ENCODE results near the gene ERO1A. TPM values are rescaled to one million over a fixed set of nuclear protein-coding genes. Genes with fewer than 3 reads are reported as not detected.

ERO1A gene, protein sequence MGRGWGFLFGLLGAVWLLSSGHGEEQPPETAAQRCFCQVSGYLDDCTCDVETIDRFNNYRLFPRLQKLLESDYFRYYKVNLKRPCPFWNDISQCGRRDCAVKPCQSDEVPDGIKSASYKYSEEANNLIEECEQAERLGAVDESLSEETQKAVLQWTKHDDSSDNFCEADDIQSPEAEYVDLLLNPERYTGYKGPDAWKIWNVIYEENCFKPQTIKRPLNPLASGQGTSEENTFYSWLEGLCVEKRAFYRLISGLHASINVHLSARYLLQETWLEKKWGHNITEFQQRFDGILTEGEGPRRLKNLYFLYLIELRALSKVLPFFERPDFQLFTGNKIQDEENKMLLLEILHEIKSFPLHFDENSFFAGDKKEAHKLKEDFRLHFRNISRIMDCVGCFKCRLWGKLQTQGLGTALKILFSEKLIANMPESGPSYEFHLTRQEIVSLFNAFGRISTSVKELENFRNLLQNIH
- total RNA-seq (2022; extraction: Qiagen RNA extraction): 41.2 to 55.5 TPM (median 51.2 TPM) in 5 replicates

DNA sequence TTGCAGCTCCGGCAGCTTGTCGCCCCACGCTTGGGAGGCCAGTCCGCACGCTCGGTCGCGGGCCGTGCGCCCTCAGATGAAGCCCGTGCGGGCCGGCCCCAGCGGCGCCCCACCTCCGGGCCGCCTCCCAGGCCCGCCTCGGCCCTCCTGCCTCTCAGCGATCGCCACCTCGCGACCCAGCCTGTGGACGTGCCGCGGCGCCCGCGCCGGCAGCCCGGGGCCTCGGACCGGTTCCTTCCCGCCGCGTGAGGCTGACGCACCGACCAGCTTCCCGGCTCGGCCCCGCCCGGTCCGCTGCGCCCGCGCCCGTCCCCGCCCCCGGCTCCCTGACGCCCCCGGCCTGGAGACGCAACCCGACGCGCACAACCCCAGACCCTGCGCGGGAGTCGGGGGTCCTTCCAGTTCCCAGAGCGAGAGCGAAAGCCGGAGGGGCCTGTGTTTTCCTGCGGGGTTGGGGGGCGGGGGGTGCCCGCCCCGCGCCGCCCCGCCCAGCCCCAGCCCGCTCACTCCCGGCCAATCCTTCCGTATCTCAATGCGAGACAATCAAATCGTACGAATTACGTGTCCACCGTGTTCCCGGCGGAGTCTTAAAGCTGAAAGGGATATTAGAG lies at the start of gene ERO1A:
Gene ERO1A, minus strand, starts transcription at position 78 of the 611 bp plus-strand sequence. Its CDS starts 77 bp downstream, at position 1.

DNA sequence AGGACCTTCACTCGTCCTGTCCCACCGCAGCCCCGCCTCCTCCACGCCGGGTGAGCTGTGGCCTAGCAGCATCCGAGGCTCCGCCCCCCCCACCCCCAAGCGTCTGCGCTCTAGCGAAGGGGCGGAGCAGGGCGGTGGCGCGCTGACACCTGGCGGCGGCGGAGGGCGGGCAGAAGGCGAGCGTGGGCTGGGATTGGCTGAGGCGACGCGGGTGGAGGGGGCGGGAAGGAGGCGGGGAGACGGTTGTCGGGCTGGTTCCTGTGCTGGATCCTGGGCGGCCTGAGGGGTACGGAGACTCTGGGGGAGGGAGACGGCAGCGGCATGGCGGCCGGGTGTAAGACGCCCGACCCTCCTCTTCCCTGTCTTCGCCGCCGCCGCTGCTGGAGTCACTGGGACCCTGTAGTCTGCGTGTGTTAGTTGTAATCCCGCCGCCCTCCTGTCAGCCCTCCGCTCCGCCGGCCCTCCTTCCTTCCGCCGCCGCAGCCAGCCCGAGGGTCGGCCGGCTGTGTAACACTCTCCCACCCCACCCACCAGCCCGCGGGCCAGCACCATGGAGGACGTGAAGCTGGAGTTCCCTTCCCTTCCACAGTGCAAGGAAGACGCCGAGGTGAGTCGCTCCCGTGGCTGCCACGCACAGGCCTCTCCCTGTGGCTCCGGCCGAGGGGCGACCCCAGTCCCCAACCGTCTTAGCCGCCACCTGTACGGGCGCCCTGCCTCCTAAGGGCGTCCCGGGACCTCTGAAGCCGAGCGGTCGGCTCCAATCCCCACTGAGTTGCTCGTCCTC lies 34.8 kb upstream of the ERO1A start, which contains the start of gene STYX:
Gene STYX, plus strand, starts transcription at position 242 of the 784 bp plus-strand sequence. Its CDS starts 309 bp downstream, at position 551.

DNA sequence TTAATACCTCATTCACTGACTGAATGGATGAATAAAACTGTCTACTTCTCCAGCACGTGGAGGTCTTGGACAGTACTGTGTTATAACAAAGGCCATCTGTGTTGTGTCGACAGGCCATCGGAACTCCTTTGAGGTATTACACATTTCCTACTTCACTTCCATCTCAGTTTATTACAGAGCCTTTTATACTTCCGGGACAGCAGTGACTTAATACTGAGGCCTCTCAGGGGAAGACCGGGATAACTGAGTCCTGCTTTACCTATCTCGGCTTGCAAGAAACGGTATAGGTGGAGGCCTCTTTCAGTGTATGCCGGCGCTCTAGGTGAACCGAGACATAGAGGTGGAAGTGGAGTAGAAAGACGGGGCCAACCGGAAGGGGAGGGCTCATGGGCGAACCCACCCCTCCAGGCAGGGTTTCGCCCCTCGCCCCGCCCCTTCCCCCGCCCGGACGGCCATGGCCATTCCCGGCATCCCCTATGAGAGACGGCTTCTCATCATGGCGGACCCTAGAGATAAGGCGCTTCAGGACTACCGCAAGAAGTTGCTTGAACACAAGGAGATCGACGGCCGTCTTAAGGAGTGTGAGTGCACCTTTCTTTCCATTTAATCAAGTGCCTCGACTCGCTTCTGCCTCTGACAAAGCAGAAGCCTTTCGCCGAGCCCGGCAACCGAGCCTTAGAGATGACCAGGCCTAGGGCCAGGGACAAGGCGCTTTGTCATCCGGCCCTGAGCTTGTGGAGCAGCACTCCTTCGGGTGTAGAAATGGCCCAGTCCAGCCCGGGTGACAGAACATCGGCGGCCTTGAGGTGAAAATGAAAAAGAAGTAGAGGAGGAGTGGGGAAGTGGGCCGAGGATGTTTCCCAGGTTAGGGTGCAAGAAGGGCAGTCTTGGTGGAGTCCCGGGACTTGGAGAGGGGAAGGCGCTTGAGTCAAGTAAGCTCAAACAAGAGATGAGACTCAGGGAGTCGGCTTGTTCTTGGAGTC lies 11.7 kb upstream of the ERO1A start, which contains the start of gene PSMC6:
Gene PSMC6, plus strand, starts transcription at position 477 of the 983 bp plus-strand sequence. Its CDS starts 20 bp downstream, at position 497.

Other genes starting within 250 kb of the ERO1A start
- gene TXNDC16, start 143.1 kb downstream of the ERO1A start, total RNA-seq (2022; extraction: Qiagen RNA extraction): 0.78 to 1.5 TPM (median 1.4 TPM) in 5 replicates
- gene GPR137C, start 142.7 kb downstream of the ERO1A start, total RNA-seq (2022; extraction: Qiagen RNA extraction): 0.06 to 0.08 TPM (median 0.07 TPM) in 5 replicates
- 87.9 to 117 TPM (median 91.3 TPM) in 5 replicates for gene PSMC6, start 11.6 kb upstream of the ERO1A start, total RNA-seq (2022; extraction: Qiagen RNA extraction)
- gene STYX, start 34.6 kb upstream of the ERO1A start, total RNA-seq (2022; extraction: Qiagen RNA extraction): 5.0 to 8.5 TPM (median 7.1 TPM) in 5 replicates
- gene GNPNAT1, start 96.0 kb upstream of the ERO1A start, total RNA-seq (2022; extraction: Qiagen RNA extraction): 45.8 to 57.0 TPM (median 53.2 TPM) in 5 replicates